Measurements from ENCODE around the gene OR10AD1. TPM values are rescaled to one million over a fixed set of nuclear protein-coding genes. Genes with fewer than 3 reads are reported as not detected.

OR10AD1 gene
- total RNA-seq, 1 donor from 2014 or later = not detected

DNA sequence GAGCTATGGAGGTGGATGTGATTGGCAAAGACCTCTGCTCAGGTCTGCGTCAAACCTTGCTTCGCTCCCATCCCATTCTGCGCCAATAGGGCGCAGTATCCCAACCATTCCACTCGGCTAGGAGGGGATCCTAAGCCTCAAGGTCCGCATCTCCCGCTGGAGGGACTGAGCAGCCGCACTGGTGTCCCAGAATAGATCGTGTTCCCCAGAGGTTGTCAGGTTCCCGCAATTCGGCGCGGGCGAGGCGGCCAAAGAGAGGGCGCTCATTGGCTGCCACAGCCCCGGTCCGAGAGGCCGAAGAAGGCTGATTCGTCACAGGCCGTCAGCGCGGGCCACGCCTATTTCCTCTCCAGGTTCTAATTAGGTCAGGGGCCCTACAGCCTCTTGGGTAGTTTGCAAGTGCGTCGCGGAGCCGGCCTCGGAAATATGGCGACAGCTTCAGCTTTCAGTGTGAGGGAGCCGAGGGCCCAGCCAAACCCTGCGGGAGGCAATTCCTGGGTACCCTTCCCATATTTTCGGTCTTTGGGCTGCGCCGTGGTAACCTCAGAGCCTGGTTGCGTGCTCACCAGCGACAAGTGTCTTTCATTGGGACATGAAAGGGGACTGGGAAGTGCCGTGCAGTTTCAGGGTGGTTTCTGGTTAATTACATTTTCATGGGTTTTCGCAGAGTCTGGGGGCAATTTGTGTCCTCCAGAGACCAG is 5.0 kb downstream of the OR10AD1 start:
- Histone ChIP-seq H3K4me3 (peak overlapping the region; percentile 84), H3K4me1 (peaks cover 42% of the 10 kb centered on the region), H3K27me3 (ENCODE audit: low read depth) (no peaks in the 10 kb centered on the region), H3K9me3 (replicated peaks) (no peaks in the 10 kb centered on the region), H3K27ac (replicated peaks) (peak overlapping the region; percentile 100), H3K36me3 (no peaks in the 10 kb centered on the region)
- peak; percentile 99 for DNase-seq
- intact Hi-C loops (cut with micrococcal nuclease) = loop anchor here (10.0 kb wide), 1 partner anchor 157 kb away; the partner anchor contains the start of gene ZNF641
- TF ChIP-seq, protein P1, sequence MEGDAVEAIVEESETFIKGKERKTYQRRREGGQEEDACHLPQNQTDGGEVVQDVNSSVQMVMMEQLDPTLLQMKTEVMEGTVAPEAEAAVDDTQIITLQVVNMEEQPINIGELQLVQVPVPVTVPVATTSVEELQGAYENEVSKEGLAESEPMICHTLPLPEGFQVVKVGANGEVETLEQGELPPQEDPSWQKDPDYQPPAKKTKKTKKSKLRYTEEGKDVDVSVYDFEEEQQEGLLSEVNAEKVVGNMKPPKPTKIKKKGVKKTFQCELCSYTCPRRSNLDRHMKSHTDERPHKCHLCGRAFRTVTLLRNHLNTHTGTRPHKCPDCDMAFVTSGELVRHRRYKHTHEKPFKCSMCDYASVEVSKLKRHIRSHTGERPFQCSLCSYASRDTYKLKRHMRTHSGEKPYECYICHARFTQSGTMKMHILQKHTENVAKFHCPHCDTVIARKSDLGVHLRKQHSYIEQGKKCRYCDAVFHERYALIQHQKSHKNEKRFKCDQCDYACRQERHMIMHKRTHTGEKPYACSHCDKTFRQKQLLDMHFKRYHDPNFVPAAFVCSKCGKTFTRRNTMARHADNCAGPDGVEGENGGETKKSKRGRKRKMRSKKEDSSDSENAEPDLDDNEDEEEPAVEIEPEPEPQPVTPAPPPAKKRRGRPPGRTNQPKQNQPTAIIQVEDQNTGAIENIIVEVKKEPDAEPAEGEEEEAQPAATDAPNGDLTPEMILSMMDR (IDR thresholded peaks at IDR 0.05; ENCODE audit: borderline replicate concordance) = no peak

DNA sequence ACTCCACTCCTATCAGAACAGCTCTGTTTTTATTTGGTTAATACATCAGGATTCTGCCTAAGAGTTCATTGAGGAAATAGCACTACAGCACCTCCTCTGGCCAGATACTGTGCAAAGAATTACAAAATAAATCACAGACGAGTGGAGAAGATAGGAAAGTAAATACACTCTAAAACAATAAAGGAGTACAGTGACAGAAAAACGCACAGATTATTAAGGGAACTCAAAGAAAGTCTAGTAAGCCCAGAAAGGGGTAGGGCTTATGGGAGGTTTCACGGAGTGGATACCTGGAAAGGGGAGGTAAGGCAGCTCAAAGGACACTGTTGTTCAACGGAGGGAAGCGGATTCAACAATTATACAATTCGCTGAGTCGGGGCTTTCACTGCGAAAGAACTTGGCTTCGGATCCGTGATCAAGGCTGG is 5.5 kb downstream of the OR10AD1 start:
- Histone ChIP-seq H3K27me3 (ENCODE audit: low read depth) (no peaks in the 10 kb centered on the region), H3K4me1 (peaks cover 42% of the 10 kb centered on the region), H3K4me3 (peak overlapping the region; percentile 84), H3K36me3 (no peaks in the 10 kb centered on the region), H3K27ac (replicated peaks) (peak overlapping the region; percentile 100), H3K9me3 (replicated peaks) (no peaks in the 10 kb centered on the region)
- TF ChIP-seq, protein P1 (IDR thresholded peaks at IDR 0.05; ENCODE audit: borderline replicate concordance) = peak; percentile 64
- intact Hi-C loops (cut with micrococcal nuclease) = loop anchor here (10.0 kb wide), 1 partner anchor 157 kb away; the partner anchor contains the start of gene ZNF641
- DNase-seq = no peak

DNA sequence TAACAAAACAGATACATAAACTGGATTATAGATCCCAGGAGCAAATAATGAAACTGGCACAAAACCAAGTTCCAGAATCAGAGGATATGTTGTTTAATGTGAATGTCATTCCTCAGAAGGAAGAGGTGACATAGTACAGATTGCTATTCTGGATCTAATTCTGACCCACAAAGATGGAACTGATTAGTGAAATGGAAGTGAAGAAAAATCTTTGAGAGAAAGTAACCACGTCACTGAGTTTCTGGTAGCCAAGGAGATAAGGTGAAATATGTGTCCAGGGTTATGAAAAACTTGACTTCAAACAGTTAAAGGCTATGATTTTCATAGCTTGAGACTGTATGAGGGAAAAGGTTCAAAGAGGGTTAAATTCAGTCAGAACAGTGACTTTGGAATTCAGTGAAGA is 8.3 kb downstream of the OR10AD1 start:
- TF ChIP-seq, protein P1 (IDR thresholded peaks at IDR 0.05; ENCODE audit: borderline replicate concordance) = no peak

DNA sequence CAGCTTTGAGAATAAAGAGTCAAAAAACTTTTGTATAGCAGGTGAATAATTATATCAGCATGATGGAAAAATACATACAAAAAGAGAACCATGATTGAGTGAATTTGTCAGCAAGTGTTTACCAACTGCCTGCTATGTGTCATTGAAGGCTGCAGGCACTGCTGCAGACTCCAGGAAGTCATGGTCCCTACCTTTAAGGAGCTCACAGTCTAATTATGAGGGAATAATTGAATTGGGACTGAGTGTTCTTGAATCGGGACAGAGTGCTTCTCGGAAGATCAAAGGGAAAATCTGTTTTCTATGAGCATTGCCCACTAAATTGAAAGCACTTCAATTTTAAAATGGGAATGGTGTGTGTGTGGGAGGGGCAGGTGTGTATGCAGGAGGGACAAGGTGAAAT is 9.5 kb downstream of the OR10AD1 start:
- no peak overlapping the region for H3K4me3 ChIP-seq
- TF ChIP-seq, protein P1 (IDR thresholded peaks at IDR 0.05; ENCODE audit: borderline replicate concordance) = no peak
- peaks cover 17% of the 10 kb centered on the region for H3K4me1 ChIP-seq
- no peaks in the 10 kb centered on the region for H3K27me3 ChIP-seq (ENCODE audit: low read depth)
- DNase-seq = no peak
- no peak overlapping the region for H3K27ac ChIP-seq (replicated peaks)
- intact Hi-C loops (cut with micrococcal nuclease) = loop anchor here (10.0 kb wide), 1 partner anchor 161 kb away; the partner anchor contains the start of gene ZNF641
- H3K9me3 ChIP-seq (replicated peaks) = no peaks in the 10 kb centered on the region
- H3K36me3 ChIP-seq = no peaks in the 10 kb centered on the region

More for the DNA sequence above, 8.3 kb downstream of the OR10AD1 start:
- H3K4me1 ChIP-seq = peaks cover 29% of the 10 kb centered on the region
- no peak overlapping the region for H3K4me3 ChIP-seq
- H3K27me3 ChIP-seq (ENCODE audit: low read depth) = no peaks in the 10 kb centered on the region
- no peak for DNase-seq
- intact Hi-C loops (cut with micrococcal nuclease) = loop anchor here (10.0 kb wide), 1 partner anchor 160 kb away; the partner anchor contains the start of gene ZNF641
- no peaks in the 10 kb centered on the region for H3K36me3 ChIP-seq
- no peaks in the 10 kb centered on the region for H3K9me3 ChIP-seq (replicated peaks)
- H3K27ac ChIP-seq (replicated peaks) = no peak overlapping the region

DNA sequence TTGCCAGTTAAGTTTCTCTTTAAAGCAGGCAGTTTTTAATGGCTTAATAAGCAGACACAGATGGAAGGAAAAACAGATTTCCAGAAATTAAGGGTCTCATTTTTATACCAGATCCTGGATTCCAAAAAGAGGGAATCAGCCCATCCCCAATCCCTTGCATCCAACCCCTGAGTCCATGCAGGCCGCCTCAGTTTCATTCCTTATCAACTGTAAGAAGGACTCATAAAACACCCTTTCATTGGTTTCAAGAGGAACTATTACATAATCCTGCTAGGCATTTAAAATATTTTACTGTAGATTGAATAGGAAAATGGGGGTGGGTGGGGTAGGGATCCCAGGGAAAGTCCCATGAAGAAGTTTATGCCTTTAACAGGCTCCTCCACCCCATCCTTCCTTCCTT is 10.2 kb downstream of the OR10AD1 start:
- Histone ChIP-seq H3K4me1 (peaks cover 12% of the 10 kb centered on the region), H3K27ac (replicated peaks) (no peak overlapping the region), H3K27me3 (ENCODE audit: low read depth) (no peaks in the 10 kb centered on the region), H3K9me3 (replicated peaks) (no peaks in the 10 kb centered on the region), H3K36me3 (no peaks in the 10 kb centered on the region), H3K4me3 (no peak overlapping the region)
- intact Hi-C loops (cut with micrococcal nuclease) = loop anchor here (10.0 kb wide), 1 partner anchor 162 kb away; the partner anchor contains the start of gene ZNF641
- no peak for DNase-seq
- TF ChIP-seq, protein P1 (IDR thresholded peaks at IDR 0.05; ENCODE audit: borderline replicate concordance) = no peak

All from left ventricle myocardium inferior (tissue), 1 donor.